GM18517 (cell line): ENCODE results near the gene CADPS.

Experiments
- ATAC-seq: cut with Tn5 transposase; IDR thresholded peaks from one replicate; pipeline ENCODE4 v1.9.1; 2021; ENCODE audit warnings: mild to moderate bottlenecking, moderate library complexity; ENCODE audit not compliant: unreplicated experiment

Gene CADPS

DNA sequence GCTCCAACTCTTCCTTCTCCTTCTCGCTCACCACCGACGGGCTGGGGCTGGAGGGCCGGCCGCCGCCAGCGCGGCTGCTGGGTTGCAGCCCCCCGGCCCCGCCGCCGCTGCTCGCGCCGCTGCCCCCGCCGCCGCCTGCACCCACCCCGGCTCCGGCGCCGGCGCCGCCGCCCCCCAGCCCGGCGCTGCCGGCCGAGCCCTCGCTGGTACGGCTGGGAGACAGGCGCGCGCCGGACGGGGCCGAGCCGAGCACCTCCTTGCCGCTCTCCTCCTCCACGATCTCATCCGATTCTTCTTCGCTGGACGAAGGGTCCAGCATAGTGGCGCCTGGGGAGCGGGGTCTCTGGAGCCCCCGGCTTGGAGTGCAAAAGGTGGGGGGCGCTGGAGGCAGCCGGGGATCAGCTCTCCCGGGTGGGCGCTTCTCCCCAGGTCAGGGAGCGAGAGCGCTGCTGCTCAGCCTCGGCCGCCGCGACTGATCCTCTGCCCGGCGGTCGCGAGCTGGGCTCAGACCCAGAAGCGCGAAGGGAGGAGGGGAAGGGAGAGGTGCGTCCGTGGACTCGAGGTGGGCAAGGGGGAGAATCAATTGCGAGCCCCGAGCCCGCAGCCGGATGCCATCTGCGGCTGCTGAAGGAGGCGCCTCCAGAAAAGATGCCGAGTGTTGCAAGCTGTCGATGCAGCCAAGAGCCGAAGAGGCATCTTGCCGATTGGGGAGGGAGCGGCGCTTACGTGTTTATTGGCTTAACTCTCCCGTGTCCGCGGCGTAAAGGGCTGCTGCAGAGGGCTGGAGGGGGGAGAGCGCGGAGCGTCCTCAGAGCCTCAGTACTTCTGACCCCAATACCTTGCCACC lies at the start of gene CADPS:
Gene CADPS (minus strand): TSS at position 706 of the 847 bp plus-strand sequence. CDS start 387 bp downstream, at position 319.
- no peak for ATAC-seq

DNA sequence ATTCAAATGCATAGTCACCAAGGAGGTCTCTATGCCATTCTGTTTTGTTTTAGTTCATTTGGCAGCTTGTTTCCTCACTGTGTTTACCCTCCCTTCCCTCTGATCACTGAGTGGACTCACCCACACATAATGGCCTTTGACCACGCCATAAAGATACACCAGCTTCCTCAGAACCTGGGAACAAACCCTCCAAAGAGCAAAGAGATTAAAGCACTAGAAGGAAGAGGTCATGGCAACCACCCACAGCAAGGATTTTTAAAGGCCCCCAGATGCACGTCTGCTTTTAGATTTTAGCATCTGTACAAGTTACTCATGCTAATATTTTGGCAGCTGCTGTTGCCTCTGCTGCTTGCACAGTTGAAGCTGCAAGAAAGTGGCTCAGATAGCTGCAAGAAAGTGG lies 47.9 kb upstream of the CADPS start:
- ATAC-seq = no peak

DNA sequence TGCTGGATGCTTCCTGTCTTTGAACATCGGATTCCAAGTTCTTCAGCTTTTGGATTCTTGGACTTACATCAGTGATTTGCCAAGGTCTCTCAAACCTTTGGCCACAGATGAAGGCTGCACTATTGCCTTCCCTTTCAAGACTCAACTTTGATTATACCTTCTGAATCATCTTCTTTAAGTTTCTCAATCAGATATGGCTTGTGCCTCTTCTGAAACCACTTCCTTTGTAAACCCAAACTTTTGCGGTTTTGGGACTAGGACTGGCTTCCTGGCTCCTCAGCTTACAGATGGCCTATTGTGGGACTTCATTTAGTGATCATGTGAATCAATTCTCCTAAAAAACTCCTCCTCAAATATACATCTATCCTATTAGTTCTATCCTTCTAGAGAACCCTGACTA lies 47.1 kb upstream of the CADPS start:
- no peak for ATAC-seq

GRCh38 chr3:62920466-62920784 lies 45.2 kb upstream of the CADPS start:
- no peak for ATAC-seq

DNA sequence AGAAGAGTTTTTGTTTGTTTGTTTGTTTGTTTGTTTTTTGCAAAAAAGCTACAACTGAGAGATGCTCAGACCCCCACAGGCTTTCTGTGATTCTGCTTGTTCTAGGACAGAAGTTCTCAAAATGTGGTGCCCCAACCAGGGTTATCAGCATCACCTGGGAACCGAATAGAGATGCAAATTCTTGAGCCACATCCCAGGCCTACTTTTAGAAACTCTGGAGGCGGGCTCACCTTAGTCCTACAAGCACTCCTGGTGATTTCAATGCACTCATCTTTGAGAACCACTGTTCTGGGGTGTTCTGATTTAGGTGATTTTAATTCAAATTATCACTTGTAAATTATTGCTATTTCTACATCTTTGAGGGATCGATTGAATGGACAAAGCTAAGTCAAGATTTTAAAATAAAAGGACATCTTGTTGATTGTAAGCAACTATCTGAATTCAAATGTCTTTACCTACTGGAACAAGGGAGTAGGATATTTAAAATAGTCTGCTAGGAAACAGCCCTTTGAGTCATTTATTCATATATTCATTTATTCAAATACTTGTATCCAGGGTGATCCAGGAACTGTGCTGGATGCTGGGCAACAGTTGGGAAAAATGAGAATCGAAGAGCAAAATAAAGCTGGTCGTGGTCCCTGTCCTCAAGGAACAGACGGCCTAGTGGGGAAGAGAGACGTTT lies 44.7 kb upstream of the CADPS start:
- no peak for ATAC-seq

- ATAC-seq = no peak
Measured at GRCh38 chr3:62918777-62919176, 43.6 kb upstream of the CADPS start.

- ATAC-seq = no peak
Measured at GRCh38 chr3:62918131-62918530, 42.9 kb upstream of the CADPS start.

GRCh38 chr3:62911526-62911925 lies 36.3 kb upstream of the CADPS start:
- no peak for ATAC-seq

GRCh38 chr3:62905331-62905730 lies 30.1 kb upstream of the CADPS start:
- ATAC-seq = no peak

GRCh38 chr3:62898530-62899496 lies 23.6 kb upstream of the CADPS start:
- ATAC-seq = no peak

GRCh38 chr3:62895901-62896300 lies 20.7 kb upstream of the CADPS start:
- no peak for ATAC-seq

- no peak for ATAC-seq
Measured at GRCh38 chr3:62892951-62893350, 17.7 kb upstream of the CADPS start.

- ATAC-seq = no peak
Measured at GRCh38 chr3:62892045-62892444, 16.8 kb upstream of the CADPS start.

DNA sequence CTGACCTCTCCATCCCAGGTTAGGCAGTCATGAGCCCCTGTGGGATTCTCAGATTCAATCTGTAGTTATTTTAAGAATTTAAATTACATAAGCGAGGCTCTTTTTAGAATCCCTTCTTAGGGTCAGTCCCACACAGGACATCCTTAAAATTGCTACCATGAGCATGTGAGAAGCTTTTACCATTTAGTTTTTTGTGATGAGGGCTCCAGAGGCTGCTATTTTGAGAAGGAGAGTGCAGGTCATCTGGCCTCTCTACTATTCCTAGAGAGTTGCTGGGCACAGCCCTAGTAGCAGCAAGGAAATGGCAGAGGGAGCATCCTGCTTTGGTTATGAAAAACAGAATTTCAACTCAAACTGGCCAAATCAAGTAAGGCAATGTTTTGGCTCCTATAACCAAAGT lies 13.6 kb upstream of the CADPS start:
- no peak for ATAC-seq

DNA sequence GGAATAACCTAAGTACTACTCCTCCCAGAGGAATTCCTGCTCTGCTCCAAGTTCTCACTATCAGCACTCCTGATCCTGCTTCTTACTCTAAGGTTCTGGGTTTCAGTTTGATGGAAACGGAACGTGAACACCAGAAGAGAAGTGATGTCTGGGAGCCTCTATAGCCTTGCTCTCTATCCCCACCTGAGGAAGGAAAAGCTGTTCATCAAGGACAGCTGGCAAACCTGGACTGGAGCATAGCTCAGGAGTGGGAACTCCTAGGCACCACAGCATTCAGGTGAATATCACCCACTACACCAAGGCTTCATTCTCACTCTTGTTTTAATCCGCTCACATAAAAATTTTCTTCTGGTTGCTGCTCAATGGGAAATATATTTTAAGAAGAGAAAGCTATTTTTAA lies 13.0 kb upstream of the CADPS start:
- no peak for ATAC-seq

DNA sequence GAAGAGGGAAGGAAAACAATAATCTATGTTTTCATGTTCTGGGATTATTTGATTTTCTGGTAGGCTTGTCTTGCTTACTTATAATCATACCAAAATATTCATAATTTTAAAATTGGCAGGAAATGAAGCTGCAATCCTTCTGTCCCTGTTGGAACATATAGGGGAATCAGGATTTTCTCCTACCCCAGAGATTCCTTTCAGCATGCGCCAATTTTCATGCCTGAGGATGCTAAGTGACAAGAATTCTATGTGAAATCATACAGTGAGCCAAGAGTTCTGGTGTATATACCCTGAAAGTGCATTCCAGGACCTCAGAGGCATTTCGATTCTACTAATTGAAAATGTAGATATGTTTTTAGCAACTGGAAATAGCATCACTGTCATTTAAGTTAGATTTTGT lies 9.9 kb upstream of the CADPS start:
- ATAC-seq = no peak

GRCh38 chr3:62884096-62884870 lies 9.1 kb upstream of the CADPS start:
- no peak for ATAC-seq

DNA sequence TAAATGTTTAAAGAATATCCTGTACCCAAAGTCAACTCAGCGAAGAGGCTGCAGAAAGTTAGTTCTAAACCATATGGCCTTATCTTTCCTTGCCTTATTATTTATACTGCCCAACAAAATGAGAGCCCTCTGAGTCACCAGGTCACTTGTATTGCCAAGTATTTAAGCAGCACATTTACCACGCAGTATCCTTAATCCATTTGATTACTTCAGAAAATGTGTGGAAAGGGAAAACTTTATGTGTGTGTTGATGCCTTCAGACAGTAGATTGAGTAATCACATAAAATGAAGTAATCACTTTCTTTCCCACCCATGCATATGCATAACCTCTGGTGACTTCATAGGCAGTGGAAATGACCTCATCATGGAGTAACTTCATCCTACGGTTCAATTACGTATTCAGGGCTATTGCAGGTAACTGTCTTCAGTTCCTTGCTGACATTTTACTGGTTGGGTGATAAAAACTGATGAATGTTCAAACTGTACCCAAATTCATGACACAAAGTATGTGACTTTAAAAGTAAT lies 7.5 kb upstream of the CADPS start:
- no peak for ATAC-seq

- no peak for ATAC-seq
Measured at GRCh38 chr3:62876064-62876463, 848 bp upstream of the CADPS start.

GRCh38 chr3:62875558-62876002 lies 364 bp upstream of the CADPS start:
- ATAC-seq = no peak
